HG03175 (cell line): ENCODE data around the gene TOR1A.
"Not testable (repeated sequence)": the region's sequence is repeated elsewhere in the genome, so short reads cannot be mapped to it uniquely, and the experiment has no call there.

ENCODE experiments used
- ATAC-seq: cut with Tn5 transposase; IDR thresholded peaks from one replicate; pipeline ENCODE4 v1.9.1; 2021; ENCODE audit warnings: mild to moderate bottlenecking, moderate library complexity; ENCODE audit not compliant: unreplicated experiment

Gene TOR1A

GRCh38 chr9:129823542-129823934 is 398 bp downstream of the TOR1A start:
- ATAC-seq = no peak

GRCh38 chr9:129822898-129823541 is 916 bp downstream of the TOR1A start:
- no peak for ATAC-seq

DNA sequence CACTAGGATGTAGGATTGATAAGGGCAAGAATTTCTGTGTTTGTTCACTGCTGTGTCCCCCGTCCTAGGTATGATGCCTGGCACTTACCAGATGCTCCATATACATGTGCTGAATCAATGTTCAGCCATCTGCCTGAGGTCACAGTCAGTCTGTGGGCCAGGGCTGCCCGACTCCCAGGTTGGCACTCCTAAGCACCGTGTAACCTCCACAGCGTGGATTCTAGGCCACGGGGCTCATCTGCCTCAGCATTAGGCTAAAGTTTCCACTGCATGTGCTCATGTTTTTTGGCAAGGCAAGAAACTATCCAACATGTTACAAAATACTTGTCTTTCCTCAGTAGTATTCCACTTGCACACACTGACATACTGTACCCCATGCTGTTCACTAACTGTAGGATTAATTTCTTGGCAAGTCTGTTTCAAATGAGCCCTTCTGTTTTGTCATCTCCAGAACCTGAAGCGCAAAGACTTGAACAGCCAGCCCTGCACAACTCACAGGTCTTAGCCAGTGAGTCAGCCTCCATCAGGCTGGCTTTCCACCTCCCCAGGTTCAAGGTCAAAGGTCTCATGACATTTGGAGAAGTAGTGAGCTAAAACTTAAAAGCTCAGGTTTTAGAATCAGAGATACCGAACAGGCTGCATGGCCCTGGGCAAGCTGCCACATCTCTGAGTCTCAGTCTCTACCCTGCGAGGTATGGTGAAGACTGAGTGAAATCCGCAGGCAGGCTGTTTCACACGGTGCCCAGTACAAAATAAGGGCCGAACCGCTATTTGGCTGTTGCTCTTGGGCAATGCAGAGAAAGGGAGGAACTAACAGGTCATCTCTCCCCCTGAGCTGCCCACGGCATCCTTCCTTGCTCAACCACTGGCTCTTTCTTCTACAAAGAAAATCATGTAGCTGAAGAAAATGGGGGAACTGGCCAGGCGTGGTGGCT is 7.2 kb downstream of the TOR1A start:
- no peak for ATAC-seq

DNA sequence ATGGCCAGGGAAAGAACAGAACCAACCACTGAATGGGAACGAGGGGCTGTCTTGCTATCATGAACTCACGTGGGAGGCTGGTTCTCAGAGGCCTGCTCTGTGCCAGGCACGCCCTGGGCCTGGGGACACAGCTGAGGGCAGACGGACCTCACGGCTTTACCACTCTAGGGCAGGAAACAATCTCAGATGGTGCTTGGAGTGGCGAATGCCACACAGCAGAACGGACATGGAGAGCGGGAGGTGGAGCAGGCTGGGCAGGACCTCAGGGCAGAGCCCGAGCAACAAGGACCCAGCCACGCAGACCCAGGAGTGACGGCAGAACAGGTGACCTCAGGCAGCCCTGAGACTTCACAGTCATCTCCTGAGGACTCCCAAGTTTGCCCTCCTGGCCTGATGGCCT is 8.7 kb downstream of the TOR1A start:
- no peak for ATAC-seq

GRCh38 chr9:129814432-129815223 is 9.3 kb downstream of the TOR1A start:
- no peak for ATAC-seq

DNA sequence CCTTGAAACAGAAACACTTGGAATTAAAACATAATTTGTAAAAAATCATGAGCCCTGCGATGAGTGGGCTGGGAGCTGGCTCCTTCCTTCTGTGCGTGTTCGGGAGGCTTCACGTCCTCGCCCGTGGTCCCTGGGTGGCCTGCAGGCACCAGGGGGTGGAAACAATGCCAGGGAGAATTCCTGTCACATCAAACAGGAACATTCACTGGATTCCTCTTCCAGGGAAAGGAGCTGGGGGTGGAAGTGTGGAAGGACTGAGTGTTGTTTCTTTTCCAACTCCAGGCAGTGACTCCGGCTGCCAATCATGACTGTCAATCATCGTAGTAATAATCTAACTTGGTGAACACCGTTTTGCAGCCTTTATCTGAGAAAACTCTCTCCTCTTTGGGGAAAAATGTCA is 10.3 kb downstream of the TOR1A start:
- ATAC-seq = no peak

DNA sequence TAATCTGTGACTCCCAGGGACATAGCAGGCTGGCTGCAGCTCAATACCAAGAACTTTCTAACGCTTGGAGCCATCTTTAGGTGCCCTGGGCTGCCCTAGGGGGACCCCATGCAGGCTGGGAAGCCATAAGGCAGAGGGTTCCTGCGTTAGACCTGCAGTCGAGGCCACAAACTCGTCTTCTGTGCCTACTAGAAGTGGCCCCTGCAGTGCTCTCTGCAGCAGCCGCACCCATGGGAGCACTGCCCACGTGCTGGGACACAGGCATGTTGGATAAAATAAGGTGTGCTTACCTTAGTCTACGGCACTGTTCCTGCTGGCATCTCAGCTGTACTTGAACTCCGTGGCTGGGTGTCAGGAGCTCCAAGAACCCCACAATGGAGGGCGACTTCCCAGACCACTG is 11.6 kb downstream of the TOR1A start:
- no peak for ATAC-seq

DNA sequence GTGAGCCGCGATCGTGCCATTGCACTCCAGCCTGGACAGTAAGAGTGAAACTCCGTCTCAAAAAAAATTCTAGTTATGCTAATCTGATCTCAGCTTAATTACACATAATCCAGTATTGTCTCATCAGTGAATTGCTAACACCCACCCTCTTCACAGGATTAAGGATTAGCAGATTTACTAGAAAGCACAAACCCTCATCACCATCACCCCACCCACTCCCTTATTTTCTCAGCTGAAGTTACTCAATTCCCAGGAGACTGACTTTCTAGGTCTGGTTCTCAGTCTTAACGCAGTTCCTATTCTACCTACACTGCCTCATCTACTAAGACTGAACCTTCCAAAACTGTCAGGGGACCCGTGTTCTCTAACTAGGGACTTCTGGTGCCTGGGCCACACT is 12.0 kb downstream of the TOR1A start:
- ATAC-seq = no peak

DNA sequence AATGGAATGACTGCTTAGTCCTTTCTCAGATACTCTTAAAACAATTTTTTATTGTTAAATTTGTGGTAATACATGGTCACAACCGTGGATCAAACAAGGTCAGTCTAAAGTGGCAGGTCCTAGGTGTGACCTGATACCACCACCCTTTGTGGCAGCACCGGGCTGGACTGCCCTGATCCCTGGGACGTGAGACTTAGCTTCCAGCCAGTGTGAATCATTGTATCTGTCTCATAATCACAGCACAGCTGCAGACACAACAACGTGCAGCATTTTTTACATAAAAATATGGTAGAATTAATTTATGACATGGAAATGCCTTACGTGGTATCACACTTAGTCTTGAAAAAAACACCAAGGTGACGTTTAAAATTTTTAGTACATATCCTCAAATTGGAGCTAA is 13.1 kb downstream of the TOR1A start:
- no peak for ATAC-seq

DNA sequence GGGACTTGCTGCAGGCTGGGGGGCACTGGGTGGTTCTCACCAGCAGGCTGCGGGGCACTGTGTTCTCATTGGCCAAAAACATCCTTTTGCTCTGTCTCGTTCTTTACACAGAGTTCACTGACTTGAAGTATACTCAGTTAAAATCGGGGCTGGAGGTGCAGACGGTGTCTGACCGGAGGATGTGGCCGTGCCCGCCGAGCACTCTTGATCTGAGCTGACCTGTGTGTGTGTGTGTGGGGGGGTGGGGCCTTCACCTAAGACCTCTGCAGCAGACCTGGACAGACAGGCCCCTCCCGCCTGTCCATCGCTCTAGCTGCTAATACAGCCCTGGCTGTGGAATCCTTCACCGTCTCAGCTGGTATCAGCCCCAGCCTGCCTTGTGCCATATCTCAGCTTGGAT is 13.8 kb downstream of the TOR1A start:
- ATAC-seq = no peak

DNA sequence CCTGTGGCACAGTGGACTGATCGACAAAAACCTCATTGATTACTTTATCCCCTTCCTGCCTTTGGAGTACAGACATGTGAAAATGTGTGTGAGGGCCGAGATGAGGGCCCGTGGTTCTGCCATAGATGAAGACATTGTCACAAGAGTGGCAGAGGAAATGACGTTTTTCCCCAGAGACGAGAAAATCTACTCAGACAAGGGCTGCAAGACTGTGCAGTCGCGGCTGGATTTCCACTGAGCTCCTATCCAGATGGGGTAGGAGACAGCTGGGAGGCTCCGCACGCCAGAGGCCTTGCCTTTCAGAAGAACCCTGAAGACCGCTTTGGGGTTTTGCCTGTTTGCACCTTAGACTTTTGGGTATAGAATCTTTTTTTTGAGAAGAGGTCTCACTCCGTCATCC is 14.6 kb downstream of the TOR1A start:
- no peak for ATAC-seq

DNA sequence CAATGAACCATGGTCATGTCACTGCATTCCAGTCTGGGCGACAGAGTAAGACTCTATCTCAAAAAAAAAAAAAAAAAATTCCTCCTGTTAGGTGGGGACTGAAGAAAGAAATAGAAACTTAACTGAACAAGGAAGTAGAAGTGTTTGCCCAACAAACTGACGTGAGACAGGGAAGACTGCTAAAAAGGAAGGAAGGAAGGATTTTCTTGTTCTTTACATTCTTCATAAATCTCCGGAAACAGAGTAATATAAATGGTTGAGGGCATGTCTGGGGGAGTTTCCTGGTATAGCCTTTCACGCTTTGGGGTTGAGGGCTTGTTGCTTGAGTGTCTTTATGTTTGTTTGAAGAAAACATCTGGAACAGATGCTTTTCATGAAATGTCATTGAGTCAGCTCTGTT is 17.9 kb downstream of the TOR1A start:
- no peak for ATAC-seq

GRCh38 chr9:129803676-129804060 is 20.3 kb downstream of the TOR1A start:
- no peak for ATAC-seq

DNA sequence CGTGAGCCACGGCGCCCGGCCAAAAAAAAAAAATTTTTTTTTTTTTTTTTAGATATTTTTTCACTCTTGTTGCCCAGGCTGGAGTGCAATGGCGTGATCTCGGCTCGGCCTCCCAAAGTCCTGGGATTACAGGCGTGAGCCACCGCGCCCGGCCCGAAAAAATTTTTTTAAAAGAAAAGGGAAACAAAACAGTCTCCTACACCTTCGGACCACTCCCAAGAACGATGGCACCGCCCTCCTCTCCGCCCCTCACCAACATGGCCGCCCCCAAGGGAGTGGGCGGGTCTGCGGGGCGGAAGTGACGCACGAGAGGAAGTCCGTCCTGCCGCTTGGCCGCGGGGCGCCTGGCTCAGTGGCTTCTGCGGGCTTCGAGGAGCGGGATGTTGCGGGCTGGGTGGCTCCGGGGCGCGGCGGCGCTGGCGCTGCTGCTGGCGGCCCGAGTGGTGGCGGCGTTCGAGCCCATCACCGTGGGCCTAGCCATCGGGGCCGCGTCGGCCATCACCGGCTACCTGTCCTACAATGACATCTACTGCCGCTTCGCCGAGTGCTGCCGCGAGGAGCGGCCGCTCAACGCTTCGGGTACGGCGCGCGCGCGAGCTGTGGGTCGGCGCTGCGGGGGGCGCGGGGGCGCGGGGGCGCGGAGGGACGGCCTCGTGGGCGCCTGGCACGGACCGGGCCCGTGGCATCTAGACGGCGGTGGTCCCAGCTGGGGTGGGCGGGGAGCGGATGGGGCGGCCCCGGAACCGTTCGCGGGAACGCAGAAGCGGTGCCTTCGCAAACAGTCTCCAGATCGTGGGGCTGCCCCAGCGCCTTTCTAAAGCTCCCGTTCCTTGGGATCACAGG is 20.9 kb downstream of the TOR1A start, which contains the start of gene TOR1B:
Gene TOR1B (plus strand): TSS at position 352 of the 843 bp plus-strand sequence. CDS start 29 bp downstream, at position 381.
- ATAC-seq = peak; percentile 92

DNA sequence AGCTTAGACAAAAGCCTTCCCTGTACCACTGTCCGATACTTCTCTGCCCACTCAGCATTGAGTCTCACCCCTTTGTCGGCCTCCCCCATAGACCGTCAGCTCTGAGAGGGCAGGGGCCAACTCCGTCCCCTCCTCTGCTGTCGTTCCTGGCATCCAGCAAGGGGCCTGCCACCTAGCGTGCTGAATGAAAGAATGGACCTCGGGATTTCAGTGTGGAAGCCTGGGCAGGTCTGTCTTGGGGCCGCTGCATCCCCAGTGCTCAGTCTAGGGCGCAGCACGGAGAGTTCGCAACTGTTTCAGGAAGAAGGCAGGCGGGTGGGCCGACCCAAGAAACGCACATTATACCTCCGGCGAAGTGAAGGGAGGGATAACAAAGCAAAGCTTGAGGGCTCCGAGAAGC is 22.4 kb downstream of the TOR1A start:
- ATAC-seq = no peak

DNA sequence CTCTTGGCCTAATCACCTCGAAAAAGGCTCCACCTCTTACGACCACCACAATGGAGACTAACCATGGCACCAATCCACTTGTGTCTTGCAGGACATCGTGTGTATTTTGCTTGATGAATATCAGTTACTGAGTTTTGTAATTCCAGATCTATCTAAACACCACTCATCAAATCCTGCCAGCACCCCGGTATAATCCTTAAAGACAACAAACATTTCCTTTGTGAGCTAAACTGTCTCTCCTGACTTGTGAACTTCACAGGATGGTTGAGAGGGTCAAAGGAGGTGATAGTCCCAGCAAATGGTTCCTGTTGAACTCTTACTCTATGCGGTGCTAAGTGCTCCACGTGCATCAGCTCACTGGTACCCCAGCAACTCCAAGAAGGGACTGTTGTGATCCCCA is 25.0 kb downstream of the TOR1A start:
- no peak for ATAC-seq

DNA sequence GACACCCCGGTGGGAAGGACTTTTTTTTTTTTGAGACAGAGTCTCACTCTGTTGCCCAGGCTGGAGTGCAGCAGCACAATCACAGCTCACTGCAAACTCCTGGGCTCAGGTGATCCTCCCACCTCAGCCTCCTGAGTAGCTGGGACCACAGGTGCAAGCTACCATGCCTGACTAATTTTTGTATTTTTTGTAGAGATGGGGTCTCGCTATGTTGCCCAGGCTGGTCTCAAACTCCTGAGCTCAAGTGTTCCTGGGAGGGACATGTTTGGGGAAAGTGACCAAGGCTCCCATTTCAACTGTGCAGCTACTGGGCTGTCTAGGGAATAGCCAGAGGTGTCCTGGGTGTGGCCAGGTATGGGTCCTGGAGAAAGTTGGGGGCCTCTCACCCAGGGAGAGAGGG is 27.9 kb downstream of the TOR1A start:
- ATAC-seq = not testable (repeated sequence)

GRCh38 chr9:129794549-129794948 is 29.4 kb downstream of the TOR1A start:
- no peak for ATAC-seq

GRCh38 chr9:129786481-129786880 is 37.5 kb downstream of the TOR1A start:
- ATAC-seq = no peak

DNA sequence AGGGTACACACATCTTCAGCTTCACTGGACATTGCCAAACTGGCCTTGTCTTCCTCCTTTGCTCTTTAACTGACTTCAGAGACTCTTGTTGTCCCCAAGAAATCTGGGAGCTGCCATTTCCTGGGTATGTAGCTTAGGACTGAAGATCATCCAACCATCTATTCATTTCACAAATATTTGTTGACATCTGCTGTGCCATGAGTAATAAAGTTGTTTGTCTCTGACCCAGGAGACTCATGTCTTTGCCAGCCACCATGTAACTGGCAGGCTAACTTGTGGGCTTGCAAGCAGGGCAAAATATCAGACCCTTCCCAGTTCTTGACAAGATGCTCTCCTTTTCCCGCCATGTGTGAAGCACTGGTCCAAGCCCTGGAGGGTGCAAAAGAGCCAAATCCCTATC is 38.1 kb downstream of the TOR1A start:
- no peak for ATAC-seq

DNA sequence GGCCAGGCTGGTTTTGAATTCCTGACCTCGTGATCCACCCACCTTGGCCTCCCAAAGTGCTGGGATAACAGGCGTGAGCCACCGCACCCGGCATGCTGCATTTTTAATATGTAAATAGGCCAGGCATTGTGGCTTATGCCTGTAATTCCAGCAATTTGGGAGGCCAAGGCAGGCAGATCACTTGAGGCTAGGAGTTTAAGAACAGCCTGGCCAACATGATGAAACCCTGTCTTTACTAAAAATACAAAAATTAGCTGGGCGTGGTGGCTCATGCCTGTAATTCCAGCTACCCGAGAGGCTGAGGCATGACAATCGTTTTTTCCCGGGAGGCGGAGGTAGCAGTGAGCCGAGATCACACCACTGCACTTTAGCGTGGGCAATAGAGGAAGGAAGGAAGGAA is 39.0 kb downstream of the TOR1A start:
- not testable (repeated sequence) for ATAC-seq
